CD14-positive monocyte (primary cell): Measurements from ENCODE around the gene TRAPPC13. TPM values are rescaled to one million over a fixed set of nuclear protein-coding genes. Genes with fewer than 3 reads are reported as not detected.

ENCODE experiments used
- DNase-seq, 3 donors: peaks; one replicate each; pipeline ENCODE4 v3.0.0-alpha.2; 2011 to 2022
- H2AFZ ChIP-seq: 2 replicates; pipeline ENCODE4 v1.6.0; 2012; ENCODE audit warnings: mild to moderate bottlenecking, low read depth, low read length, inconsistent platforms; ENCODE audit not compliant: insufficient read depth, poor library complexity, severe bottlenecking
- H3K27ac ChIP-seq, 2 donors: 1 replicate in 1 of 2; 2 replicates in 1 of 2; pipeline ENCODE4 v1.5.1; 2012 to 2013; ENCODE audit warnings: low read length in 2 of 2, control low read depth in 1 of 2, inconsistent platforms in 1 of 2, low read depth in 1 of 2, mild to moderate bottlenecking in 1 of 2
- H3K27me3 ChIP-seq, 2 donors: one replicate each; pipeline versions ENCODE4 v1.6.0 to v1.6.1; 2011 to 2013; ENCODE audit warnings: low read length in 2 of 2; ENCODE audit not compliant: control insufficient read depth in 2 of 2, insufficient read depth in 2 of 2
- H3K36me3 ChIP-seq, 2 donors: replicated peaks in 1 of 2; 1 replicate in 1 of 2; 2 replicates in 1 of 2; pipeline versions ENCODE4 v1.5.1 to v1.6.1; 2012 to 2013; ENCODE audit warnings: low read length in 2 of 2, control low read depth in 1 of 2, inconsistent platforms in 1 of 2, mild to moderate bottlenecking in 1 of 2; ENCODE audit not compliant: insufficient read depth in 2 of 2, control insufficient read depth in 1 of 2
- H3K4me1 ChIP-seq, 2 donors: 1 replicate in 1 of 2; 2 replicates in 1 of 2; pipeline versions ENCODE4 v1.5.1 to v1.6.1; 2012 to 2013; ENCODE audit warnings: low read length in 2 of 2, control low read depth in 1 of 2, inconsistent platforms in 1 of 2, mild to moderate bottlenecking in 1 of 2, moderate library complexity in 1 of 2; ENCODE audit not compliant: insufficient read depth in 2 of 2, control insufficient read depth in 1 of 2
- H3K4me2 ChIP-seq: replicated peaks from 2 replicates; pipeline ENCODE3; 2012; ENCODE audit warnings: low read length, moderate library complexity, mild to moderate bottlenecking; ENCODE audit not compliant: poor library complexity, severe bottlenecking; ENCODE audit errors: extremely low read depth
- H3K4me3 ChIP-seq, 3 experiments: fragments of 200-600 bp in 1 of 3; sonication (generic) in 1 of 3; replicated peaks in 1 of 3; 1 replicate in 2 of 3; 2 replicates in 1 of 3; pipeline ENCODE4 v1.5.1; 2011 to 2013; ENCODE audit warnings: low read length in 3 of 3, mild to moderate bottlenecking in 3 of 3, control low read depth in 2 of 3, low read depth in 2 of 3, inconsistent platforms in 1 of 3, moderate library complexity in 1 of 3
- H3K79me2 ChIP-seq: 2 replicates; pipeline ENCODE4 v1.6.0; 2012; ENCODE audit warnings: mild to moderate bottlenecking, control low read depth, inconsistent platforms, low read length, moderate library complexity; ENCODE audit not compliant: insufficient read depth
- H3K9ac ChIP-seq: 2 replicates; pipeline ENCODE4 v1.6.0; 2017; ENCODE audit warnings: low read length, mild to moderate bottlenecking; ENCODE audit not compliant: insufficient read depth, poor library complexity, severe bottlenecking
- H3K9me3 ChIP-seq, 2 donors: replicated peaks in 1 of 2; 1 replicate in 1 of 2; 2 replicates in 1 of 2; pipeline versions ENCODE4 v1.5.1 to v1.6.1; 2012 to 2013; ENCODE audit warnings: low read length in 2 of 2, control low read depth in 1 of 2; ENCODE audit not compliant: control insufficient read depth in 1 of 2, insufficient read depth in 1 of 2
- H4K20me1 ChIP-seq: 2 replicates; pipeline ENCODE4 v1.6.0; 2012; ENCODE audit warnings: mild to moderate bottlenecking, low read length, control low read depth, moderate library complexity; ENCODE audit not compliant: insufficient read depth
- H3K27ac Mint-ChIP-seq, 7 donors: one replicate each; pipeline ENCODE4 v1.8.0; 2020; ENCODE audit warnings: mild to moderate bottlenecking in 7 of 7, mixed read lengths in 7 of 7, moderate library complexity in 6 of 7, inconsistent platforms in 2 of 7
- H3K27me3 Mint-ChIP-seq, 3 donors: one replicate each; pipeline ENCODE4 v1.8.0; 2021 to 2022; ENCODE audit warnings: low read depth in 3 of 3, mild to moderate bottlenecking in 3 of 3, mixed read lengths in 3 of 3, moderate library complexity in 3 of 3, inconsistent platforms in 1 of 3
- H3K36me3 Mint-ChIP-seq, 2 donors: one replicate each; pipeline ENCODE4 v1.8.0; 2020; ENCODE audit warnings: mixed read lengths in 2 of 2, inconsistent platforms in 1 of 2, mild to moderate bottlenecking in 1 of 2
- H3K4me1 Mint-ChIP-seq: one replicate; pipeline ENCODE4 v1.8.0; 2020; ENCODE audit warnings: mild to moderate bottlenecking, mixed read lengths
- H3K4me3 Mint-ChIP-seq, 2 donors: one replicate each; pipeline ENCODE4 v1.8.0; 2020; ENCODE audit warnings: mild to moderate bottlenecking in 2 of 2, mixed read lengths in 2 of 2, moderate library complexity in 1 of 2
- H3K9me3 Mint-ChIP-seq, 7 donors: one replicate each; pipeline ENCODE4 v1.8.0; 2020 to 2022; ENCODE audit warnings: mixed read lengths in 7 of 7, mild to moderate bottlenecking in 6 of 7, moderate library complexity in 6 of 7, inconsistent platforms in 2 of 7
- WGBS: methylation state at CpG from one replicate; pipeline ENCODE4 v1.1.5; 2013; ENCODE audit warnings: missing lambda C conversion rate; ENCODE audit not compliant: insufficient coverage; 5-methylcytosine and 5-hydroxymethylcytosine counted together
- intact Hi-C, 2 donors: fragments of 100-400 bp; cut with micrococcal nuclease; formaldehyde crosslinking; loops; one replicate each; pipeline versions ENCODE4 v1.15.0 to v1.15.1; 2023
- polyA plus RNA-seq, 3 donors: library from polyadenylated mRNA; depleted of rRNA in 1 of 3; unstranded in 2 of 3; stranded (reverse) in 1 of 3; fragments of 300-500 nt in 2 of 3; fragments of >200 nt in 1 of 3; fragmentation: Illumina TruSeq in 2 of 3; gene quantifications; 1 replicate in 2 of 3; 2 replicates in 1 of 3; pipeline ENCODE4 v1.2.3, GENCODE V29; 2012 to 2021
- TF ChIP-seq, protein P1 (sequence below): fragments of 200-600 bp; IDR thresholded peaks from one replicate; pipeline ENCODE4 v1.8.0; 2022; ENCODE audit warnings: antibody characterized with exemption, mild to moderate bottlenecking

The TRAPPC13 gene
- polyA plus RNA-seq, 3 donors = 12.0 to 17.3 (median 14.9) TPM

DNA sequence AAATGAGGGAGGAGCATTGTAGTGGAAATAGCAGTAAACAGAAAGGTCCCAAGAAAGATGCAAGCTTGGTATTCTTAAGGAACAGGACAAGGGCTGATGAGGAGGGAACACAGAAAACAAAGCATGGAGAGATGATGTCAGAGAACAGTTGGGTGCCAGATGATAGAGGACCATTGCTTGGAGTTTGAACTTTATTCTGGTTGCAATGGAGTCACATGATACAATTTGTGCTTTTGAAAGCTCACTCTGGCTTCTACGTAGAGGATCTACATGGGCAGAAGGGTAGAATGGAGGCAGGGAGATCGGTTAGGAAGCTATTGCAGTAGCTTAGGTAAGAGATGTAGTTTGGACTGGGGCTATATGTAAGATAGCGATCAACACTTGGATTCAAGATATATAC is 57.3 kb downstream of the TRAPPC13 start:
- no peak overlapping the region for H3K27ac ChIP-seq

DNA sequence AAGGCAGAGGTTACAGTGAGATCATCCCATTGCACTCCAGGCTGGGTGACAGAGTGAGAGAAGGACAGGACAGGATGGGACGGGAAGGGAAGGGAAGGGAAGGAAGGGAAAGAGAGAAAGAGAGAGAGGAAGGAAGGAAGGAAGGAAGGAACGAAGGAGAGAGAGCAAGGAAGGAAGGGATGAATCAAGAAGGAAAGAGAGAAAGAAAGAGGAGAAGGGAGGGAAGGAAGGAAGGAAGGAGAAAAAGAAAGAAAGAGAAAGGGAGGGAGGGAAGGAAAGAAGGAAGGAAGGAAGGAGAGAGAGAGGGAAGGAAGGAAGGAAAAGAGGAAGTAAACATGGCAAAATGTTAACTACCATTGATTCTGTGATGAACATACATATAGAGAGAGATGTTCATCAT is 68.3 kb downstream of the TRAPPC13 start:
- no peak for DNase-seq
- Histone ChIP-seq H3K27ac (no peak overlapping the region), H4K20me1 (peaks cover 7% of the 10 kb centered on the region), H3K4me2 (no peak overlapping the region), H3K36me3 (peaks cover 53 to 85% of the 10 kb centered on the region in 2 donors), H2AFZ (no peak overlapping the region), H3K27me3 (no peaks in the 10 kb centered on the region), H3K9ac (no peak overlapping the region), H3K79me2 (no peaks in the 10 kb centered on the region), H3K4me1 (no peaks in the 10 kb centered on the region), H3K9me3 (no peaks in the 10 kb centered on the region), H3K4me3 (no peak overlapping the region)
- Mint-ChIP-seq H3K4me3 (no peak overlapping the region), H3K27me3 (no peaks in the 10 kb centered on the region), H3K27ac (peak overlapping the region in 3 of 7 donors; percentile 5 to 59 (median 56)), H3K36me3 (peaks cover 37 to 46% of the 10 kb centered on the region in 2 donors), H3K4me1 (no peaks in the 10 kb centered on the region), H3K9me3 (peaks cover 0 to 3% (median 0%) of the 10 kb centered on the region in 7 donors)
- 95% methylated on average over 2 of the region's 2 CpGs for WGBS
- TF ChIP-seq, protein P1, sequence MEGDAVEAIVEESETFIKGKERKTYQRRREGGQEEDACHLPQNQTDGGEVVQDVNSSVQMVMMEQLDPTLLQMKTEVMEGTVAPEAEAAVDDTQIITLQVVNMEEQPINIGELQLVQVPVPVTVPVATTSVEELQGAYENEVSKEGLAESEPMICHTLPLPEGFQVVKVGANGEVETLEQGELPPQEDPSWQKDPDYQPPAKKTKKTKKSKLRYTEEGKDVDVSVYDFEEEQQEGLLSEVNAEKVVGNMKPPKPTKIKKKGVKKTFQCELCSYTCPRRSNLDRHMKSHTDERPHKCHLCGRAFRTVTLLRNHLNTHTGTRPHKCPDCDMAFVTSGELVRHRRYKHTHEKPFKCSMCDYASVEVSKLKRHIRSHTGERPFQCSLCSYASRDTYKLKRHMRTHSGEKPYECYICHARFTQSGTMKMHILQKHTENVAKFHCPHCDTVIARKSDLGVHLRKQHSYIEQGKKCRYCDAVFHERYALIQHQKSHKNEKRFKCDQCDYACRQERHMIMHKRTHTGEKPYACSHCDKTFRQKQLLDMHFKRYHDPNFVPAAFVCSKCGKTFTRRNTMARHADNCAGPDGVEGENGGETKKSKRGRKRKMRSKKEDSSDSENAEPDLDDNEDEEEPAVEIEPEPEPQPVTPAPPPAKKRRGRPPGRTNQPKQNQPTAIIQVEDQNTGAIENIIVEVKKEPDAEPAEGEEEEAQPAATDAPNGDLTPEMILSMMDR = no peak
- intact Hi-C loops = no loop called here

More for the DNA sequence above, 57.3 kb downstream of the TRAPPC13 start:
- no peak for DNase-seq
- H3K4me1 ChIP-seq = no peaks in the 10 kb centered on the region
- H4K20me1 ChIP-seq = no peaks in the 10 kb centered on the region
- H3K27ac Mint-ChIP-seq = peak overlapping the region in 2 of 7 donors; percentile 20 to 26
- H3K9ac ChIP-seq = no peak overlapping the region
- no peaks in the 10 kb centered on the region for H3K79me2 ChIP-seq
- H3K27me3 Mint-ChIP-seq = no peaks in the 10 kb centered on the region
- H3K4me1 Mint-ChIP-seq = no peaks in the 10 kb centered on the region
- no peaks in the 10 kb centered on the region for H3K27me3 ChIP-seq
- H3K4me3 Mint-ChIP-seq = no peak overlapping the region
- WGBS = no CpG with 5 or more reads among the region's 3 CpGs
- TF ChIP-seq, protein P1 = no peak
- no peaks in the 10 kb centered on the region for H3K9me3 ChIP-seq
- H2AFZ ChIP-seq = no peak overlapping the region
- intact Hi-C loops = no loop called here
- H3K4me3 ChIP-seq = no peak overlapping the region
- H3K4me2 ChIP-seq = no peak overlapping the region
- peaks cover 71 to 81% of the 10 kb centered on the region in 2 donors for H3K36me3 Mint-ChIP-seq
- no peaks in the 10 kb centered on the region for H3K9me3 Mint-ChIP-seq
- peaks cover 61 to 90% of the 10 kb centered on the region in 2 donors for H3K36me3 ChIP-seq
